HG02571 (cell line): ENCODE measurements around the gene HSPA4.
A peak's percentile ranks its signal among the peaks of the same experiment; 100 is the strongest.
"Not testable (repeated sequence)": the region's sequence is repeated elsewhere in the genome, so short reads cannot be mapped to it uniquely, and the experiment has no call there.

ENCODE experiments used
- ATAC-seq: cut with Tn5 transposase; IDR thresholded peaks from one replicate; pipeline ENCODE4 v1.9.1; 2021; ENCODE audit warnings: mild to moderate bottlenecking, moderate library complexity; ENCODE audit not compliant: unreplicated experiment

The HSPA4 gene

GRCh38 chr5:133121611-133122150 is 69.9 kb downstream of the HSPA4 start:
- ATAC-seq, result no peak

- ATAC-seq, result no peak
Observed at GRCh38 chr5:133122711-133123110, 70.9 kb downstream of the HSPA4 start.

- peak; percentile 75 for ATAC-seq
Observed at GRCh38 chr5:133123297-133123696, 71.5 kb downstream of the HSPA4 start.

GRCh38 chr5:133124891-133125290 is 73.1 kb downstream of the HSPA4 start:
- no peak for ATAC-seq

GRCh38 chr5:133128066-133128465 is 76.3 kb downstream of the HSPA4 start:
- ATAC-seq, result no peak

GRCh38 chr5:133129289-133129688 is 77.5 kb downstream of the HSPA4 start:
- ATAC-seq, result no peak

- no peak for ATAC-seq
Observed at GRCh38 chr5:133129950-133130349, 78.1 kb downstream of the HSPA4 start.

- ATAC-seq, result no peak
Observed at GRCh38 chr5:133130387-133131118, 78.7 kb downstream of the HSPA4 start.

- no peak for ATAC-seq
Observed at GRCh38 chr5:133132717-133133116, 80.9 kb downstream of the HSPA4 start.

GRCh38 chr5:133133241-133133640 is 81.4 kb downstream of the HSPA4 start:
- ATAC-seq, result not testable (repeated sequence)

- not testable (repeated sequence) for ATAC-seq
Observed at GRCh38 chr5:133136890-133137289, 85.1 kb downstream of the HSPA4 start.

GRCh38 chr5:133140311-133140710 is 88.5 kb downstream of the HSPA4 start:
- ATAC-seq, result no peak

GRCh38 chr5:133141746-133142145 is 89.9 kb downstream of the HSPA4 start:
- ATAC-seq, result no peak

- ATAC-seq, result no peak
Observed at GRCh38 chr5:133142782-133143181, 91.0 kb downstream of the HSPA4 start.

GRCh38 chr5:133144245-133144981 is 92.6 kb downstream of the HSPA4 start:
- no peak for ATAC-seq

- ATAC-seq, result no peak
Observed at GRCh38 chr5:133145436-133146170, 93.8 kb downstream of the HSPA4 start.

GRCh38 chr5:133147411-133147810 is 95.6 kb downstream of the HSPA4 start:
- no peak for ATAC-seq

GRCh38 chr5:133147815-133148567 is 96.2 kb downstream of the HSPA4 start:
- ATAC-seq, result no peak

GRCh38 chr5:133149345-133149744 is 97.5 kb downstream of the HSPA4 start:
- no peak for ATAC-seq

GRCh38 chr5:133150909-133151544 is 99.2 kb downstream of the HSPA4 start:
- no peak for ATAC-seq
